HuH-7 (cell line): ENCODE data around the gene ODC1.
"Not testable (repeated sequence)": the region's sequence is repeated elsewhere in the genome, so short reads cannot be mapped to it uniquely, and the experiment has no call there.

Experiments used
- DNase-seq: peaks from one replicate; pipeline ENCODE4 v3.0.0; 2011; ENCODE audit warnings: low spot score

ODC1 gene

DNA sequence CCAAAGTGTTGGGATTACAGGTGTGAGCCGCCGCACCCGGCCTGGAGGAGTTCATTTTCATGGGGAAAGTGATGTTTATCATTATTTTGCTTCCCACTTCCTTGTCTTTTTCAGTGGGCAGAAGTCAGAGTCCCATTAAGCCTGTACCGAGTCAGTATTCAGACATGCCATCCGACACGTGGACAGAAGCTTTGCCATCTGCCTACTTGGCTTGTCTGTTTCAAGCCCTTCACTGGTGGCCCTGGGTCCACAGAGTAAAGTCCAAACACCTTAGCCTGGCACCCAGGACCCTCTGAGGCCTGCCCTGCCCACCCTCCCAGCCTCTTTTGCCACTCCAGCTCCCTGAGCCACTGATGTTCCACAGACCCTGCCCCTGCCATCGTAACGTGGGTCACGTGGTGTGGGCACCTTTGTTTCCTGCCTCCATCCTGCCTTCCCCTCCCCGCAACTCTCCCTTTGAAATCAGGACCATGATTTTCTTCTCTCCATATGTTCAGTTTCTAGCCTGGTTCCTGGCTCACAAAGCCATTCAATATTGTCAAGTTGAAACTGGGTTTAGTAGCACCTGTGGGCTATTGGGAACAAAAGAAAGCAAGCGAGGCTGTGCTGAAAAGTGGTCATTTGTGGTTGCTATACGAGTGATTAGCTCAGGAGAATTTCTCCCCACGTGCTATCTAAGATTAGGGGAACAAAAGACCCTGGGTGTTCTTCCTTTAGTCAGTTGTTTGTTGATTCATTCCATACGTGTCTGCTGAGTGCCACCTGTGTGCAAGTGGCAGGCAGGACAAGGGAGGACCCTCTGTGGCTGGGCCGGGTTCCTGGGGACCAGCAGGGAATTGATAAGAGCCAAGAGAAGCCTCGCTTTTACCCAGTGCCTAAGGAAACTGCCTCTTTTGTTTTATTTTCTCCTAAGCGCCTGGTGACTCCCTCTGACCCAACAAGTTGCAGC is 5.1 kb upstream of the ODC1 start:
- no peak for DNase-seq

DNA sequence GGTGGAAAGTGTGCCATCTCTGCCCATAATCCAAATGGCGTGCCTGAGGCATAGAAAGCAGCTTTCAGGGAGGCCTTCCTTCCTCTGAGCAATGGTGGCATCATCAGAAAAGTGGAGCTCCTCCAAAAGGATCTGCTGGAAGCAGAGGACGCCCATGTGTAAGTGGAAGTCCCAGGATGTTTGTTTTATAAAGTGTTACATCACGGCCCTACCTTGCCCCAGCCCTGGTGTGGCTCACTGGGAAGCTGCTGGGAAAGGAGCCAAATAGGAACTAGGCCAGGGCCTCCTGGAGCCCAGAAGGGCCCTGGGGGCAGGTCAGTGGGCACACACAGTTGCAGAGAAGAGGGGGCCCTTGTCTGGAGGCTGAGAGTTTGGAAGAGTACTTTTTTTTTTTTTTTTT is 4.2 kb upstream of the ODC1 start:
- peak; percentile 74 for DNase-seq

DNA sequence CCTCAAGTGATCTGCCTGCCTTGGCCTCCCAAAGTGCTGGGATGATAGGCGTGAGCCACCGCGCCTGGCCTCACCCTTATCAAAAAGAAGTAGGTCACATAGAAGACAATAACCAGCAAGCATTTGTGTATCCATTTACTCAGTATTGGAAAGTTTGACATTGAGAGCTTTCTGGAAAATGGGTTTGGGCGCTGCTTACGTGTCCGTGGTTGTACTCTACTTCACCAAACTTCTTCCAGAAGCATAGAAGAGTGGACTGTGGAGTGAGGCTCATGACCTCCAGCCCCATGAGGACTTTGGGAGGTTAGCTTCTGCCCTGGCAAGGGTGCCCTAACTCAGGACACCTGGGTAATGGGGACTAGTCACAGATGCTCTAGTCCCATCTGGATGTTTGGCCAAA is 3.7 kb upstream of the ODC1 start:
- no peak for DNase-seq

DNA sequence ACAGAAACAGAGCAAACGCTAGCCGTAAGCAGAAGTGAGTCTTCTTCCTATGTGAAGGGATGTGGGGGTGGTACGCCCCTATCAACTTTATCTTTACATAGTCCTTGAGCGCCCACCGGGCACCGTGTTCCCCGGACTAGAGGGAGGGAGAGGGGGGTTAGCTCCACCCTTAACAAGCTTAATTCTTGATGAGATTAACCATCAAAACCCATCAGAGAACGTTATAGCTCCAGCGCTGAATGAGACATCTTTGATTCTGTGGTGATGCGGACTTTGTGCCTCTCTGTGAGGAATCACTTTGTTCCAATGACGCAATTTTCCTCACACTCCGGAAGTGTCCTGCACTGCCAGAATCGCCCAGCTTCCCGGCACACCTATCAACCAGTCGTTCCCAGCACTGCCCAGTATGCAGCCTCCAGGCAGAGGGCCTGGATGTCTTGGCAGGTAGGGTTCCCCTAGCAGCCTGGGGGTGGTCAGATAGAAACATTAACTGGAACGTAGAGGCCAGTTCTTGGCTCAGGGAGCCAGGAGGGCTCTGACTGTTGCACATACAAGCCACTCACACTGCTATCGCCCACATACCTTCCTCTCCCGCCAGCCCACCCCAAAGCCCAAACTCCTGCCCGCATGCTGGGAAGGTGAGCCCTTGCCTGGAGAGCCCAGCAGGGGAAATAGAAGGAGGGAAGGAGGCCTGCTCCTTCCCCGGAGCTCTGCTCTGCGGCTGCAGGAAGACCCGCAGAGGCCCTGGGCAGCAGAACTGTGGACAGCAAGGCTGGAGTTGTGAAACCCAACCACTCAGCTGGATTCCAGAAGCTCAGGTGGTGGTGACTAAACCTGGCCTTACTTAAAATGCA is 1.9 kb upstream of the ODC1 start:
- peak; percentile 92 for DNase-seq

DNA sequence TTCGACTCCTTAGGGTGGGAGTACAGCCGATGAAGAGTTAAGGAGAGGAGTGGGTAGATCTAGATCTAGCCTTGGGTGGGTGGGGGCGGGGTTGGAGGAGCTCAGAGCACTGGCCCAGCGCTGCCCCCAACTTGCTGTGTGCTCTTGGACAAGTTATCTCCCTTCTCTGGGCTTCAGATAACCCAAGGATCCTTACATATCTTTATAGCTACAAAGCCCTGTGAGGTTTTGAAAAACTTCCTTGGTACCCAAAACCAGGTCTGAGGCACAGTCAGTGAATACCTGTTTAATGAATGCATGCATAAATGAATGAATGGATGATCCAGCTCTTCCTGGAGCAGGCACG is 1.3 kb upstream of the ODC1 start:
- no peak for DNase-seq

DNA sequence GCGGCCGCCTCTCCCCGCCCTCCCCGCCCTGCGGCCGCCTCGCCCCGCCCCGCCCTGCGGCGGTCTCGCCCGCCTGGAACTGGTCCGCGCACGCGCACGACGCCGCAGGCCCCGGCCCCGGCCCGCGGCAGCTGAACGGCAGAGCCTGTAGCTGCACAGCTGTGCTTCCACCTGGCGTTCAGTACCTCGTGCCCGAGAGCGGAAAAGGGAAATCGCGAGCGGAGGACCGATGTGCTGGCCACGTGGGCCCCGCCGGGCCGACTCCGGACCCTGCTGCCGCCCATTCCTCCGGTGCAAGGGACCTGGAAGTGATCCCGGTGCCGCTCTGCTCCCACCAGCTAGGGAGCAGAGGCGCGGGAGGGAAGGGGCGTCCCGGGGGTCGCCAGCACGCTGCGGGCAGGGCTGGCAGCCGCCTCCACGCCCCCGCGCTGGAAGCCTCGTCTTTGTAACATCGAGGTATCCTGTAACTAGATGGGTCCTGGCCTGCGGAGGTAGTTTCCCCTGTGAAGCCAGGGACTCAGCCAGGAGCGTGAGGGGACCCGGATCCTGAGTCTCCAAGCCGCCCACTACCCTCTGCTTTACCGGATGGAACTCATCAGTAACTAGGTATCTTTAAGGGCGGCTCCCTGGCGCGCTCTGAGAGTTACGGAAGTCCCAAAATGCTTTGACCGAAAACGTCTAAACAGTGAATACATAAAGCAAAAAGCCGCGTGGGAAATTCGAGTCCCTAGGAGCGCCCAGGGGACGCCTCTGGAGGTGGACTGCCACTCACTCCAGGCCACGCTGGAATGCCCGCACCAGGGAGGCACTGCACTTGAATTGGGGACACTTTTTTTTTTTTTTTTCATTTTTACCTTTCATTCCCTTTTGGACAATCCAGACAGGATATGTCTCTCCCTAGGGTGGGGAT is 704 bp upstream of the ODC1 start:
- peak; percentile 91 for DNase-seq

DNA sequence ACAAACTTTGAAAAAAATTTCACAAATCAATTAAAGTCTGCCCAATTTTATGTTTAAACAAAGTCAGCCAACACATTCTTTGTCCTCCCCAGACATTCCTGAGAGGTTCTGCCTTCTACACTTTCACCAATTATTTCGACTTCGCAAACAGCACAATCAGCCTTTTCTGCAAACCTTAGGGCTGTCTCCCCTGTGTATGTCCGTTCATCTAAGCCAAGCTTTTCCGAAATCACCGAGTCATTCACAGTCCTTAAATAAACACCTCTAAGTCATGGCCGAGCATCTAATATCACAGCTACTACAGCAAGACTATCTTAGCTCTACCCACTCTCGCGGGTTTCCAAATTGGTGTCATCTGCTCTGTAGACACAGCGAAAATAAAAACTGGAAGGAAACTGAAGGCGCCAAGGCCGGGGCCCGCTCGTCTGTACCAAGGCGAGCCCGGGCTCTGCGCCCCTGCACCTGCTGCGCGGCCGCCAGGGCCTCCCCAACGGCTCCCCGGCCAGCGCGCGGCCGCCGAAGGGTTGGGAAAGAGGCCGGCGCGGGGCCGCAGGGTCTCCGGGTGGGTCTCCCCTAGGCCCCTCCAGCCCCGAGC is 730 bp downstream of the ODC1 start:
- DNase-seq, result no peak

DNA sequence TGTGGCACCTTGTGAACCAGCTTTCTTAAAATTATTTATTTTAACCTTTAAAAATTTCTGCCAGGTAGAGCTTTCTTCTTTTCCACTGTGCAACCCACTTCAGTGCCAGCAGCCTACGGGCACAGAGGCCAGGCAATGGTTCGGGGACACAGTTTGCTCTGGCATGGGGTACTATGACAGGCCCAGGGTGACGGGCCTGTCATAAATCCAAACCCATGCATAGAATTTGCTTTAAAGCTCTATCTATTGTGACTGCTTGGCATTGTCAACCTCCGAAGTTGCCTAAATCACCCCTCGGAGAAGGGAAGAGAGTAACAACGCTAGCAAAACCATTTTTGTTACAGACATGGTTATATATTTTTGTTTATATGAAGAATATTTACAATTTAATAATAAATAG is 1.5 kb downstream of the ODC1 start:
- no peak for DNase-seq

DNA sequence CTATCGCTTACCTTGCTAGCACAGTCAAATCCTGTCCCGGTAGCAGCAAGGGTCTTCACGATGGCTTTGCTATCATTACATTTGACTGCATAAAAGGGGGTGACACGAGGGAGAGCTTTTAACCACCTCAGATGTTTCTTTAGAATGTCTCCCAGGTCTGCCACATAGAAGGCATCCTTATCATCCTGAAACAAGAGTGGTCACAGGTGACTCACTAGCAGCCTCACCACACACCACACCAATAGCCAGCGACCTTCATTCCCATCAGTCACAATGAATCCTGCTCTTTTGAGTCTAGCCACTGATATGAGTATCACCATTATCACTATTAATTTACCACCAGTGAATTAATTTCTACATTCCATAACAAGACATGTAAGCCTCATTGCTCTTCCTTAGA is 3.7 kb downstream of the ODC1 start:
- DNase-seq, result no peak

DNA sequence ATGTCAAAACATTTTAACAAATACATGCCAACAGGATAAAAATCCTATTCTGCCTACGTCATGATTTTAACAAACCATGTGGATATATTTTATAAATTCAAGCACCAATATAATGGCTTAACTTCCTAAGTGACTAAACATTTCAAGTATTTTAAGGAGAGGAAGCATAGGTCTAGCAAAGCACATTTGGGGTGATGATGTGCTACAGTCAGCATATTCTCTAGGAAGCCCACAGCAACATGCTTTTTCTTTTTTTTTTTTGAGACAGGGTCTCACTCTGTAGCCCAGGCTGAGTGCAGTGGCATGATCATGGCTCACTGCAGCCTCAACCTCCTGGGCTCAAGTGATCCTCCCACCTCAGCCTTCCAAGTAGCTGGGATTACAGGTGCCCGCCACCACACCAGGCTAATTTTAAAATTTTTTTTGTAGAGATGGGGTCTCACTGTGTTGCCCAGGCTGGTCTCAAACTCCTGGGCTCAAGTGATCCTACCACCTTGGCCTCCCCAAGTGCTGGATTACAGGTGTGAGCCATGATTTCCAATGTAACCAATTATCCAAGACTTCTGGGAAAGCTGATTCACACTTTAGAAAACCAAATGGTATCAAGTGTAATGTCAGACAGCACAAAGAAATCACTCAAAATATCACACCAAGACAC is 5.5 kb downstream of the ODC1 start:
- not testable (repeated sequence) for DNase-seq

DNA sequence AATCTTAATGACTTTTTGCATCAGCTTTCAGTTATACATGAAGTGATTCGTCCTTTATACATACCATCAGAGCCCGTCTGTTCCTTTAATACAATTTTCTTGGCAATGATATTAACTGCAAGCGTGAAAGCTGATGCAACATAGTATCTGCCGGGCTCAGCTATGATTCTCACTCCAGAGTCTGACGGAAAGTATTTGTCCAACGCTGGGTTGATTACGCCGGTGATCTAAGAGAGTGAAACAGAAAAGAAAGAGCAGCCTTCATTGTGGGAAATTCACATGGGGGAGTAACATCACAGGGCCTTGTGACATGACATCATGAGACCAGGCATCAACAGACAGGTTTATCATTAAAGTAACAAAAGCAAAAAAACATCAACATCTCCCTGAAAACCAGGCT is 6.2 kb downstream of the ODC1 start:
- no peak for DNase-seq

DNA sequence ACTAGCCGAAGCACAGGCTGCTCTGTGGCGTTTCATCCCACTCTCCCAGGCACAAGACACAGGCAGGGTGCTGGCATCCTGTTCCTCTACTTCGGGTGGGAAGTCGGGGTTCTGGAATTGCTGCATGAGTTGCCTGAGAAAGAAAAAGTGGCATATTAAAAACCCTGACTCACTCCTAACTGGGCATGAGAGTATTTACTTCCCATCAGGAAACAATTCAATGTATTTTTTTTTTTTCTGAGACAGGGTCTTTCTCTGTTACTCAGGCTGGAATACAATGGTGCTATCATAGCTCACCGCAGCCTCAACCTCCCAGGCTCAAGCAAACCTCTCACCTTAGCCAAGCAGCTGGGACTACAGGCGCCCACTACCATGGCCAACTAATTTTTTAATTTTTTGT is 7.4 kb downstream of the ODC1 start:
- no peak for DNase-seq

DNA sequence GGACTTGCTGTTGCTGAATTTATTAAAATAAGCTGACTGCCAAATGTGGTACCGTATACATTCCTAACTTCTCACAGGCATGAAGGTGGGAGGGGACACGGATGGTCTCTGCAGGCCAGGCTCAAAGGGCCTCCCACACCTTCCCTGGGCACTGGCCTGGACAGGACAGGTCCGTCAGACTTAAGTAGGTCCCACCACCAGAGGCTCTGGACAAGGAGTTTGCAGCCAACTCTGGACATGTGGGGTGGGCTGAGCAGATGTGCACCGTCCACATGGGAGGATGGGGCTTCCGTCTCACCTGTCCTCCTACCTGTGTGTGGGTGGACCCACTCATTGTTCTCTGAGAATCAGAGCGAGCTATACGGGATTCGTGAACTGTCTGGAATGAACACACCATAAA is 8.2 kb downstream of the ODC1 start:
- DNase-seq, result no peak

DNA sequence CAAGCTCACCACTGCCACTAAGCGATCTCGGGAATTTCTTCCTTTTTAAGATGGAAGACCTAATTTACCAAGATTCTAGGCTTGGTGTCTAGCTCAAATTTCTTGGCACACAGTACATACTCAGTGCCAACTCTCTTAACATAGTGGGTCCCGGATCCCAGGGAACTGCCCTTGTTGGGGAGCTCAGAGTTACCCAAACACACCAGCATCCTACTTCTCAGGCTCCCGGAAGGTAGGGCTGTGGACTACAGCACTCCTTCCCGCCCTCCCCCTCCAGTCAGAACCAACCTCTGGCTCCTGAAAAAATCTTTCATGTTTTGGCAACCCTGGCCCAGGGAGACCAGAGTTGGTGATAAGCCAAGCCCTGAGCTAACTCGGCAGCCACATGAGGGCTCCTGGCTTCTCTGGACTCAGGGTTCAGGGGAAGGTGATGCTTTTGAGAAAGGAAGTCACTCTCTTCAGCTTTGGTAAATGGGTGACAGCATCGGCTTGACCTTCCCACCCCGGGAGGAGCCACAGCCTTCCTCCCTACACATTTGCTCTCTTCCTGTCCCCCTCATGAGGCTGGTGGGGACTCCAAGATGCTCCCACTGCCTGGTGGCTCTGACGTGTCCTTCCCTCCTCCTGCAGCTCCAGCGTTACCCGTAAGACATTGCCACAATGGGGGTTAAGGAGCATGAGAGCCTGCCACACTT is 8.8 kb downstream of the ODC1 start:
- DNase-seq, result no peak

DNA sequence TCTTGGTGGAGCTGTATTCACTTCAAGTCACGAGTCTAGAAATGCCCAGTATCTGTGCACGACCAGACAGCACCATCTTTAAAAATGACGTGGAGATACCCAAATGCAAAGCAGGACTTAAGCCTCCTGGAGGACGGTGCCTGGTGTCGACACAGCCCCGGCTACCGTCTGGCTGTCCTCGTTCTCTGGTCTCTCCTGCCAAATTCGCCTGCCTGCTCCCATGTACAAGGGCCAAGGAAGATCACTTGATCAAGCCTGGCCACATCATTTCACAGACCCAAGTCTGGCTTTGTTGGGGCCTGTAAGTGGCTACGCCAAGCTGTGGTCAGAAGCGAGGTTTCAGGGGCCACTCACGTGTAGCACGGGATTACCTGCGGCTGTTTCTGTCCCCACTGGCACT is 9.4 kb downstream of the ODC1 start:
- DNase-seq, result no peak

DNA sequence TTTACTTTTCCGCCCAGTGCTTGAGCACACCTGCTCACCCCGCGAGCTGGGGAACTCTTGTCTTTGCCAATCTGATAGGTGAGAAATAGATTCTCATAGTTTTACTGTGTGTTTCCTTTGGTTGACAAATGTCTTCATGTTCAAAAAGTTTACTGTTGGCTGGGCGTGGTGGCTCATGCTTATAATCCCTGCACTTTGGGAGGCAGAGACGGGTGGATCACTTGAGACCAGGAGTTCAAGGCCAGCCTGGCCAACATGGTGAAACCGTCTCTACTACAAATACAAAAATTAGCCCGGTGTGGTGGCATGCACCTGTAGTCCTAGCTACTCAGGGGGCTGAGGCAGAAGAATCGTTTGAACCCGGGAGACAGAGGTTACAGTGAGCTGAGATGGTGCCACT is 10.3 kb downstream of the ODC1 start:
- DNase-seq, result no peak

DNA sequence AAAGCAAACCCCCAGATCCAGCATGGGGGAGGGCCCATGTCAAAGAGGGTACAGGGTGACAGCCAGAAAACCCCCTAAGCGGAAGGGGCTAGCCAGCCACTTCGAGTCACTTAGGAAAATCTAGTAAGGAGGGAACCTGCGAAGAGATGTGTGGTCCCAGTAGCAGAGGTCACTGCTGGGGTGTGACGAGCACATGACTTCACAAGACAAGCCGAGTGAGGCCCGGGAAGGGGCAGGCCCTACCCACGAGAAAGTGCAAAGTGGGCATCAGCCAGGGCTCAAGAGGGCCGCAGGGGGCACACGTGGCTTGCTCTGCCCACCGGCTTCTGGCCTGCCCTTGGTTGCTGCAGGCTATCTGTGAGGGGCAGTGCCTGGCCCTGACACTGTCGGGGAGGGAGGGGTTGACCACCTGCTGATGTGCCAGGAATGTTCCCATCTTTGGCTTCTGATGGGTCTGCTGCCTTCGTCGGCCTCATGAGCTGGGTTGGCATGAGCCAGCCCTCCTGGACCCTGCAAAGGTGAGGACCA is 11.5 kb downstream of the ODC1 start:
- DNase-seq, result no peak

DNA sequence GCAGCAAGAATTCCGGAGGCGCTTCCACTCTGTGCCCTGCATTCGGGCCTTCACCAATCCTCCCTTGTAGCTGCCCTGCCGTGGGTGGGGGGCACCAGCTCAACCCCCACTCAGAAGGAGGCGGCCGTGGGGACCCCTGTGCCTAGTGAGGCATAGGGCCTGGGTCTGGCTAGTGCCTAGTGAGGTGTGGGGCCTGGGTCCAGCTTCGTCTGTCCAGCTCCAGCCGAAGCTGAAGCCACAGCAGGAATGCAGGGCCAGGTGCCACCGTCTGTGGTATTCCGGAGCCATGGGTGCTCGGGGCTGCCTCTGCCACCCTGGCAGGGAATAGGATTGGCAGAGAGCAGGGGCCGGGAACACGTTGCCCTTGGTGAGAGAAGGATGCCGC is 12.3 kb downstream of the ODC1 start:
- no peak for DNase-seq

DNA sequence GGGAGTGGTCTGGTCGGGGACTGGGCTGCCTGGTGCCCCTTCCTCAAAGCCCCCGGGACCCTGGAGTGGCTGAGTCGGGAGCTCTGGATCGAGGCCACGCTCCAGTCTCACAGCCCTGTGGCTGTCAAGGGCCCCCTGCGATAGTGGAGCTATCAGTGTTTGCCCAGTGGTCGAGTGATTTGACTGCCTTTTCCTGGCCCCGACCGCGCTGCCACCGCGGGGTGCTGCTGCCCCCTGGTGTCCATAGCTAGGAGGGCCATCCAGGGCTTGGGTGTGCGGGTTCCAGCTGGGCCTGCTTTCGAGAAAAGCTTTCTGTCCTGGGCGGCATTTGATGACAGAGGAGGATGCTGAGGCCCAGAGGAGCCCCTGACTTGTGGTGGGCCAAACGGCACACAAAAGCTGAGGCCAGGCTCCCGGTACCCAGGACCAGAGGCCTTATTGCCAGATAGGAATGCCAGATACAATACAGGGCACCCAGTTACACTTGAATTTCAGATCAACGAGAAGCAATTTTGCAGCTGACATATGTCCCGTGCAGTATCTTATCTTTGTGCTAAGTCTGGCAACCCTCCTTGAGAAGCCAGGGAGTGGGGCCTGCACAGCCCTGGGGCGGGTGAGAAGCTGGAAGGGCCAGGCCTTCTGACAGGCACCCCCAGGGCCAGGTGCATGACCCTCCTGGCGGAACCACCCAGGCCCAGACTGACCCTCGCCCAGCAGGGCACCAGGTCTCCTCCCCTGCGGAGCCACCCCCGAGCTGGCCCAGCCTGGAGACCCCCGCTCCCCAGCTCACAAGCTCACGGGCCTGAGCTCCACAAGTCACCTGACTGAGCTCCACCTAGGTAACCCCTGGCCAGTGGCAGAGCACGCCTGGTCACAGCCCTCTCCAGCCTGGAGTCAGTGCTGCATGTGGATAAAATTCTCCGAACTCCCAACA is 13.0 kb downstream of the ODC1 start:
- peak; percentile 96 for DNase-seq
